ENCODE measurements around the gene OSGEPL1. TPM values are rescaled to one million over a fixed set of nuclear protein-coding genes. Genes with fewer than 3 reads are reported as not detected.

Gene OSGEPL1
- total RNA-seq, 1 donor from 2014 or later, result 6.6 TPM

- FAIRE-seq, result no peak
Measured at GRCh38 chr2:189783451-189783926, 20.9 kb upstream of the OSGEPL1 start.

GRCh38 chr2:189782221-189782671 lies 19.7 kb upstream of the OSGEPL1 start:
- DNase-seq (ENCODE audit: low read depth) (peak; percentile 13), FAIRE-seq (no peak)
- Histone ChIP-seq H3K27me3 (ENCODE audit: control insufficient read depth, insufficient read depth, low read length) (no peaks in the 10 kb centered on the region), H3K4me3 (ENCODE audit: low read depth, low read length) (no peak overlapping the region), H3K36me3 (ENCODE audit: control insufficient read depth, insufficient read depth, low read length) (peaks cover 9% of the 10 kb centered on the region)
- TF ChIP-seq CTCF (IDR thresholded peaks at IDR 0.05; ENCODE audit: insufficient read depth, low read length, severe bottlenecking), result no peak

More at GRCh38 chr2:189783451-189783926, 20.9 kb upstream of the OSGEPL1 start:
- TF ChIP-seq CTCF (IDR thresholded peaks at IDR 0.05; ENCODE audit: insufficient read depth, low read length, severe bottlenecking), result no peak
- Histone ChIP-seq H3K36me3 (ENCODE audit: control insufficient read depth, insufficient read depth, low read length) (peaks cover 9% of the 10 kb centered on the region), H3K4me3 (ENCODE audit: low read depth, low read length) (peak overlapping the region; percentile 97), H3K27me3 (ENCODE audit: control insufficient read depth, insufficient read depth, low read length) (no peaks in the 10 kb centered on the region)
- peak; percentile 50 for DNase-seq (ENCODE audit: low read depth)

DNA sequence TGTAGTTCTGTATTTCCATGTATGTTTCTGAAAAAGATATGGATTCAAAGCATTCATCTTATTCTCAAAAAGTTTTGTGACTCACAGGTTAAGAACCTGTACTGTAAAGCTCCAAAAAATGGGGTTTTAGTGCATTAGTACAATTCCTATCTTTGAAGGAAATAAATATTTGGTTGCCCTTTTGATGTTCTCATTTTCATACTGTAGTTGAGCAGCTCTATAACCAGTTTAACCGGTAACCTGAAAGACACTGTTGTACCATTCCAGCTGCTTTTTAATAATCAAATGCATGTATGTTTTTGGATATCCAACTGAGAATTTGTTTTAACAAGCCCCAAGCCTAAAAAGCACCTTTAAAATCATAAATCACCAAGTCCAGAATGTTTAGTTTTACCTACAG lies 9.6 kb upstream of the OSGEPL1 start:
- FAIRE-seq (no peak), DNase-seq (ENCODE audit: low read depth) (no peak)
- peaks cover 8% of the 10 kb centered on the region for H3K36me3 ChIP-seq (ENCODE audit: control insufficient read depth, insufficient read depth, low read length)
- no peak for TF ChIP-seq CTCF (IDR thresholded peaks at IDR 0.05; ENCODE audit: insufficient read depth, low read length, severe bottlenecking)
- H3K4me3 ChIP-seq (ENCODE audit: low read depth, low read length), result no peak overlapping the region
- no peaks in the 10 kb centered on the region for H3K27me3 ChIP-seq (ENCODE audit: control insufficient read depth, insufficient read depth, low read length)

GRCh38 chr2:189770590-189771322 lies 8.2 kb upstream of the OSGEPL1 start:
- FAIRE-seq (no peak), DNase-seq (ENCODE audit: low read depth) (no peak)
- TF ChIP-seq CTCF (IDR thresholded peaks at IDR 0.05; ENCODE audit: insufficient read depth, low read length, severe bottlenecking), result no peak
- H3K36me3 ChIP-seq (ENCODE audit: control insufficient read depth, insufficient read depth, low read length), result peaks cover 6% of the 10 kb centered on the region
- no peaks in the 10 kb centered on the region for H3K27me3 ChIP-seq (ENCODE audit: control insufficient read depth, insufficient read depth, low read length)
- no peak overlapping the region for H3K4me3 ChIP-seq (ENCODE audit: low read depth, low read length)

DNA sequence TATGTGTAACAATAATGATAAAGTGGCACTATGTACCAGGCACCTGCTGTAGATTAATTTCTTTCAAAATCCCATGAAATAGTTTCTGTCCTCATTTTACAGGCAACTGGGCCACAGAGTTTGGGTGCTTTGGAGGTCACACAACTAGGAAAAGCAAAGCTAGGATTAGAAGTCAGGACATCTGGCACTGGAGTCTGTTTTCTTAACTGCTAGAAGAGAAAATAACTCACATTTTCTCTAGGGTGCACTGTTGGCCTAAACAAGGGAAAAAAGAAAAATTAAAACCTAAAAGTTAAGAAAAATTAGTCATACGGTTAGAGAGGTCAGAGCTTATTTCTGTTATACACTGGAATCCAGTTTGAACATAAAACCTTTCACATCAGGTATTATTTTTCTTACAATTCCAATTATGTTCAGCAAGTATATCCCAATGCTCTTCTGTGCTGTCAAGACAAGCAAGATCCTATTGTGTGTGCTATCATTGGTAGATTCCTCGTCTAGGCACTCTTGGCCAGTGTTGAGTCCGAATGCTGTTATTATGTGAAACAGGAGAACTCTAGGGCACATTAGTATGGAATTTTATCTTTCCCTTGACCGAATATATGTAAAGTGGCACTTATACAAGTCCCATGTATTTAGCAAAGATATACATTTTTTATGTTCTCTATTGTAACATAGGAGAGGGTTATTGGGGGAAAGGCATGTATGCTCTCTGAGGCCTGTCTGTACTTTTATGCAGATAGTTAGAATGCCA lies 1.5 kb upstream of the OSGEPL1 start:
- Histone ChIP-seq H3K36me3 (ENCODE audit: control insufficient read depth, insufficient read depth, low read length) (no peaks in the 10 kb centered on the region), H3K27me3 (ENCODE audit: control insufficient read depth, insufficient read depth, low read length) (no peaks in the 10 kb centered on the region), H3K4me3 (ENCODE audit: low read depth, low read length) (no peak overlapping the region)
- TF ChIP-seq CTCF (IDR thresholded peaks at IDR 0.05; ENCODE audit: insufficient read depth, low read length, severe bottlenecking), result no peak
- DNase-seq (ENCODE audit: low read depth), result no peak
- no peak for FAIRE-seq
